Measurements from ENCODE around the gene INPP5A.

Gene INPP5A

GRCh38 chr10:132556994-132557441 lies 19.4 kb downstream of the INPP5A start:
- no peaks in the 10 kb centered on the region for H3F3A ChIP-seq (ENCODE audit: low read depth)
- no peak overlapping the region for H3K4me3 ChIP-seq (ENCODE audit: low read length, poor library complexity, severe bottlenecking)
- no peak overlapping the region for H2AFZ ChIP-seq (ENCODE audit: low read length)
- H3K9me3 ChIP-seq (ENCODE audit: insufficient read depth, low read depth, low read length), result no peaks in the 10 kb centered on the region
- H3K9ac ChIP-seq (ENCODE audit: low read depth, low read length, poor library complexity, severe bottlenecking), result no peak overlapping the region
- H3K79me2 ChIP-seq (ENCODE audit: insufficient read depth, low read length), result peaks cover 98% of the 10 kb centered on the region
- TF ChIP-seq EZH2phosphoT487 (IDR thresholded peaks at IDR 0.05; ENCODE audit: borderline replicate concordance) (no peak), CTCF (conservative IDR thresholded peaks at IDR 0.05; ENCODE audit: low read length) (no peak)
- peaks cover 8% of the 10 kb centered on the region for H4K20me1 ChIP-seq (ENCODE audit: insufficient read depth, low read length, poor library complexity, severe bottlenecking)
- H3K9me2 ChIP-seq (replicated peaks; ENCODE audit: low read depth, low read length), result no peaks in the 10 kb centered on the region
- H3K4me1 ChIP-seq (ENCODE audit: insufficient read depth, low read length, poor library complexity, severe bottlenecking), result peaks cover 71% of the 10 kb centered on the region
- H3K4me2 ChIP-seq (ENCODE audit: low read depth, low read length, poor library complexity, severe bottlenecking), result peak overlapping the region; percentile 11
- no peaks in the 10 kb centered on the region for H3K27me3 ChIP-seq (ENCODE audit: insufficient read depth, low read length, poor library complexity, severe bottlenecking)
- no peaks in the 10 kb centered on the region; the same call in 1 of the 2 replicates for H3K36me3 ChIP-seq (ENCODE audit: insufficient read depth, low read length)

- H3K4me1 ChIP-seq (ENCODE audit: insufficient read depth, low read length, poor library complexity, severe bottlenecking), result peaks cover 75% of the 10 kb centered on the region
- no peaks in the 10 kb centered on the region for H3F3A ChIP-seq (ENCODE audit: low read depth)
- H2AFZ ChIP-seq (ENCODE audit: low read length), result no peak overlapping the region
- H3K36me3 ChIP-seq (ENCODE audit: insufficient read depth, low read length), result no peaks in the 10 kb centered on the region; the same call in 1 of the 2 replicates
- peaks cover 99% of the 10 kb centered on the region for H3K79me2 ChIP-seq (ENCODE audit: insufficient read depth, low read length)
- H3K9me3 ChIP-seq (ENCODE audit: insufficient read depth, low read depth, low read length), result no peaks in the 10 kb centered on the region
- no peak overlapping the region for H3K4me3 ChIP-seq (ENCODE audit: low read length, poor library complexity, severe bottlenecking)
- H3K4me2 ChIP-seq (ENCODE audit: low read depth, low read length, poor library complexity, severe bottlenecking), result no peak overlapping the region
- no peak overlapping the region for H3K9ac ChIP-seq (ENCODE audit: low read depth, low read length, poor library complexity, severe bottlenecking)
- H4K20me1 ChIP-seq (ENCODE audit: insufficient read depth, low read length, poor library complexity, severe bottlenecking), result peaks cover 8% of the 10 kb centered on the region
- no peaks in the 10 kb centered on the region for H3K27me3 ChIP-seq (ENCODE audit: insufficient read depth, low read length, poor library complexity, severe bottlenecking)
- H3K9me2 ChIP-seq (replicated peaks; ENCODE audit: low read depth, low read length), result no peaks in the 10 kb centered on the region
- TF ChIP-seq EZH2phosphoT487 (IDR thresholded peaks at IDR 0.05; ENCODE audit: borderline replicate concordance) (no peak), CTCF (conservative IDR thresholded peaks at IDR 0.05; ENCODE audit: low read length) (no peak)
Measured at GRCh38 chr10:132557696-132558515, 20.3 kb downstream of the INPP5A start.

- Histone ChIP-seq H3K4me3 (ENCODE audit: low read length, poor library complexity, severe bottlenecking) (no peak overlapping the region), H3K9me2 (replicated peaks; ENCODE audit: low read depth, low read length) (no peaks in the 10 kb centered on the region), H3K79me2 (ENCODE audit: insufficient read depth, low read length) (peaks cover 100% of the 10 kb centered on the region), H3K4me2 (ENCODE audit: low read depth, low read length, poor library complexity, severe bottlenecking) (no peak overlapping the region), H4K20me1 (ENCODE audit: insufficient read depth, low read length, poor library complexity, severe bottlenecking) (peaks cover 8% of the 10 kb centered on the region), H3F3A (ENCODE audit: low read depth) (0 out of 2 replicates have a peak, but pooled peaks cover 5% of the 10 kb centered on the region), H3K9ac (ENCODE audit: low read depth, low read length, poor library complexity, severe bottlenecking) (no peak overlapping the region), H3K36me3 (ENCODE audit: insufficient read depth, low read length) (no peaks in the 10 kb centered on the region; the same call in 1 of the 2 replicates), H3K27me3 (ENCODE audit: insufficient read depth, low read length, poor library complexity, severe bottlenecking) (no peaks in the 10 kb centered on the region), H3K9me3 (ENCODE audit: insufficient read depth, low read depth, low read length) (no peaks in the 10 kb centered on the region), H3K4me1 (ENCODE audit: insufficient read depth, low read length, poor library complexity, severe bottlenecking) (peaks cover 83% of the 10 kb centered on the region), H2AFZ (ENCODE audit: low read length) (no peak overlapping the region)
- TF ChIP-seq EZH2phosphoT487 (IDR thresholded peaks at IDR 0.05; ENCODE audit: borderline replicate concordance) (no peak), CTCF (conservative IDR thresholded peaks at IDR 0.05; ENCODE audit: low read length) (no peak)
Measured at GRCh38 chr10:132558516-132559413, 21.2 kb downstream of the INPP5A start.

All from Loucy (cell line).